GM10266 (cell line): ENCODE data around the gene ZRANB1.

Experiments
- DNase-seq: peaks from one replicate; pipeline ENCODE4 v3.0.0; 2012; ENCODE audit errors: extremely low spot score
- TF ChIP-seq, protein P1 (sequence below): IDR thresholded peaks from 2 replicates; pipeline ENCODE4 v1.5.1; 2012; ENCODE audit warnings: mild to moderate bottlenecking, low read depth; ENCODE audit not compliant: control insufficient read depth, insufficient read depth; ENCODE audit errors: missing control alignments

The ZRANB1 gene

DNA sequence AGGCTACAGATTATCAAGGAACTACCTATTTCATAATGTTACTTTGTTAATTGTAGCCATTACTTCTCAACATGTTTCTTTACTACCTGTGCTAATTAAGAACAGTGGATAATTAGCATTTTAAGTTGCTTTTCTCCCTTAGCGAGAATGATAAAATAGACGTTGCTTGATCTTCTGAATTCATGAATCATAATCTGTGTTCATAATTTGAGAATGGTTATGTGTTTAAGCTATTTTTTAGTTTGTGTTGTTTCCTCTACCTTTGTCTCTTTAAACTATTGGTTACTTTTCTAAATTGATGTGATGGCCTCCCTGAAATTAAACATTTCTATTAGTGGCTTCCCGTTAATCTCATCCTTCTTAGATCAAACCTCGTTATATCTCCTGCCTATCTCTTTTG is at the start of gene ZRANB1:
Gene ZRANB1, plus strand, starts transcription at position 301 of the 400 bp plus-strand sequence. CDS start 371 bp downstream, outside the sequence.
- TF ChIP-seq, protein P1, sequence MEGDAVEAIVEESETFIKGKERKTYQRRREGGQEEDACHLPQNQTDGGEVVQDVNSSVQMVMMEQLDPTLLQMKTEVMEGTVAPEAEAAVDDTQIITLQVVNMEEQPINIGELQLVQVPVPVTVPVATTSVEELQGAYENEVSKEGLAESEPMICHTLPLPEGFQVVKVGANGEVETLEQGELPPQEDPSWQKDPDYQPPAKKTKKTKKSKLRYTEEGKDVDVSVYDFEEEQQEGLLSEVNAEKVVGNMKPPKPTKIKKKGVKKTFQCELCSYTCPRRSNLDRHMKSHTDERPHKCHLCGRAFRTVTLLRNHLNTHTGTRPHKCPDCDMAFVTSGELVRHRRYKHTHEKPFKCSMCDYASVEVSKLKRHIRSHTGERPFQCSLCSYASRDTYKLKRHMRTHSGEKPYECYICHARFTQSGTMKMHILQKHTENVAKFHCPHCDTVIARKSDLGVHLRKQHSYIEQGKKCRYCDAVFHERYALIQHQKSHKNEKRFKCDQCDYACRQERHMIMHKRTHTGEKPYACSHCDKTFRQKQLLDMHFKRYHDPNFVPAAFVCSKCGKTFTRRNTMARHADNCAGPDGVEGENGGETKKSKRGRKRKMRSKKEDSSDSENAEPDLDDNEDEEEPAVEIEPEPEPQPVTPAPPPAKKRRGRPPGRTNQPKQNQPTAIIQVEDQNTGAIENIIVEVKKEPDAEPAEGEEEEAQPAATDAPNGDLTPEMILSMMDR: no peak
- no peak for DNase-seq

DNA sequence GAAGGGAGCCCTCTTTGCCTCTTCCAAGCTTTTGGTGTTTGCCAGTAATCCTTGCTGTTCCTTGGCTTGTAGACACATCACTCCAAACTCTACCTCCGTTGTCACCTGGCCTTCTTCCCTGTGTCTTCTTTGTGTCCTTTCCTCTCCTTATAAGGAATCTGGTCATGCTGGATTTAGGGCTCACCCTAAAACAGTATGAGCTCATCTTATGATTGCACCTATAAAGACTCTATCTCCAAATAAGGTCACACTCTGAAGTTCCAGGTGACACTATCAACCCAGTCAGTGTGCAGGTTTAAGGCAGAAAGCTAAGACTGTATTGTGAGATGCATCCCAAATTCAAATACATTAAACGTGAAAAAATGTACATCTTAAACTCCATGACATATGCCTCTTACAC is 49.0 kb upstream of the ZRANB1 start:
- TF ChIP-seq, protein P1: no peak
- DNase-seq: no peak

GRCh38 chr10:124894569-124895215 is 47.2 kb upstream of the ZRANB1 start:
- TF ChIP-seq, protein P1: no peak
- DNase-seq: no peak

DNA sequence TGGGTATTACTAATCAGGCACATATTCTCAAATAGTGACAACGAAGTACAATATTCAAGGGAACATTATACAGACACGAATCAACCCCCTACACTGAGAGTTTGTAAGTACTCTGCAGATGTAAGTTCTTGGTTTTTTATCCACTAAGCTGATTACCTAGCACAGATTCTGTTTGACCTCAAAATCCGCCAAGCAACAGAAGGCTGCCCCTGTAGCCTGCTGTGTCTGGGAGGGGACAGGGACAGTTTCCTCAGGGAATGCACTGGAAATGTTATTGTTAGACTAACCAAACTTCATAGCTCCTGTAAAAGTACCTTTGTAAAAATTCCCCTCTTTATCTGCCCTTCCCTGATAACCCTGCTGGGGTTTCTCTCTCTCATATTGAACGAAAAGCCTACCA is 45.2 kb upstream of the ZRANB1 start:
- no peak for DNase-seq
- TF ChIP-seq, protein P1: no peak

GRCh38 chr10:124898471-124898870 is 43.5 kb upstream of the ZRANB1 start:
- no peak for DNase-seq
- TF ChIP-seq, protein P1: no peak

DNA sequence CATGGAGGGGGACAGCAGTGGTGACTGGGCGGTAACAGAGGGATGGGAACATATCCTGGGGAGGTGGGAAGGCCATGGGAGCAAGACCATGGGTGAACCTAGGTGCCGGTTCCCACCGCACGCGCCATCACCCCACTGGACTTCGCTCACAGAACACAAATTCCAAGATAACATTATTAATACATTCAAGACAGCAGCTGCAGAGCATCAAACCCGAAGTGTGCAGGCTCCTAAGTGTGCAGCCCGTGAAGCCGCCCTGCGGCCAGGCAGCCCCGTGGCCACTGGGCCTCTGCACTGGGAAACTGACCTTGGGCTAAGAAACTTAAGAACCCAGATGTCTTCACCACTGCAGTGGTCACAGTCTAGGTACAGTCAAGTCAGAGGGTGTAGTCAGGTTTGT is 42.8 kb upstream of the ZRANB1 start:
- DNase-seq: no peak

DNA sequence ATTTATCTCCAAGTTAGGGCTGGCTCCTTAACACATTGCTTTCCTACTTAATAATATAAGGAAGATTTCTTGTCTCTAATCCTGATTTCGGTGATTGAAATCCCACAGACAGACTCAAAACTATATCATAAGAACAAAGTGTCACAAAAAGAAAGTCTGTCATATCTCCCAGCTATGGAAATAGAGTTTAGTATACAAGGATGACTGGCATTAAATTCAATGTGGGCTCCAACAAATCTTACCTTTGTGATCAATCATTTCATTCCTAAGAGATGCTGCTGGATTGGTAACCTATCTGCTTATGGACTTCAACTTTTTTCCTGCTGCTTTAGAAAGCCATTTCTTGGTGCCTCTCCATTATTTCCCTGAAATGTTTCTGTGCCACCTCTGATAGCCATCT is 39.5 kb upstream of the ZRANB1 start:
- no peak for DNase-seq
- TF ChIP-seq, protein P1: no peak

More for the DNA sequence above, 42.8 kb upstream of the ZRANB1 start:
- TF ChIP-seq, protein P1: no peak
